ENCODE measurements around the gene FGF1. TPM values are rescaled to one million over a fixed set of nuclear protein-coding genes. Genes with fewer than 3 reads are reported as not detected.

Gene FGF1
- total RNA-seq, 1 donor from 2014 or later = 0.13 TPM

- peak; percentile 38 to 67 for DNase-seq (ENCODE audit: low read depth in 2 of 2)
Measured at GRCh38 chr5:142697356-142698255, 11.7 kb upstream of the FGF1 start.

DNA sequence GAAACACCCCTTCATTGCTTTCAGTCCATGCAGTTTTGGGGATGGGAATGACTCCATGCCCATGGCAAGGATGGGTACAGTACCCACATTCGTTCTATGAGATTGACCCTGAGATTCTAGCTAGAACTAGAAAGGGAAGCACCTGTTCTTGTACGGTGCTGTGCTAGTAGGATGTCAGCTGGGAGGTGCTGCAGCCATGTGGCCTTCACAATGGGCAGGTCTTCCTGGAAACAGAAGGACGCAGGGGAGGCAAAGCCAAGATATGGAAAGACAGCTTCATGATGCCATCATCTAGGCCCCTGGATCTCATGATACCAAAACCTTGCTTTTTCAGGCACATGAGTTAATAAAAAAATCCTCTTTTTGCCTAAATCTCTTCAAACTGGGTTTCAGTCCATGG lies 10.5 kb upstream of the FGF1 start:
- DNase-seq (ENCODE audit: low read depth in 2 of 2) = no peak

- no peak for DNase-seq (ENCODE audit: low read depth in 2 of 2)
Measured at GRCh38 chr5:142694092-142694856, 8.4 kb upstream of the FGF1 start.

DNA sequence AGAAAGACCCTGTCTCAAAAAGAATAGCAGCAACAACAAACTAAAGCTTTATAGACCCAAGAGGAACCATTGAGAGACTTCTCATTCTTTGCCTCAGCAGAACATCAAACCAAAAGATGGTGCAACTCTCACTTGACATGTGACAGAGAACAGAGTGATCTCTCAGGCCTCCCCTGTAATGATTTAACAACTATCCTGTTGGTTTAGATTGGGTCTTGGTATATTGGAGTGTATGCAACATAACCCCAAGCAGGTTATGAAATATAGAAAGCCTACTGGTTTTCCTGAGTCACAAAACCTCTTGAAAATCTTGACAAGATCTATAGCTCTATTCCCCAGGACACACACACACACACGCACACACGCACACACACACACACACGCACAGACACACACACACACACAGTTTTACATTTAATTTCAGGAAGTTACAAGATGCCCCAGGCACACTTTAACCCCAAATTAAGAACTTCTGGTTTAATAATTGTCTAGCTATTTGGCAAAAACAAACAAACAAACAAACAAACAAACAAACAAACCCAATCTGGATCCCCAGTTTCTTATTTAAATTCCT lies 6.5 kb upstream of the FGF1 start:
- DNase-seq (ENCODE audit: low read depth in 2 of 2) = no peak

DNA sequence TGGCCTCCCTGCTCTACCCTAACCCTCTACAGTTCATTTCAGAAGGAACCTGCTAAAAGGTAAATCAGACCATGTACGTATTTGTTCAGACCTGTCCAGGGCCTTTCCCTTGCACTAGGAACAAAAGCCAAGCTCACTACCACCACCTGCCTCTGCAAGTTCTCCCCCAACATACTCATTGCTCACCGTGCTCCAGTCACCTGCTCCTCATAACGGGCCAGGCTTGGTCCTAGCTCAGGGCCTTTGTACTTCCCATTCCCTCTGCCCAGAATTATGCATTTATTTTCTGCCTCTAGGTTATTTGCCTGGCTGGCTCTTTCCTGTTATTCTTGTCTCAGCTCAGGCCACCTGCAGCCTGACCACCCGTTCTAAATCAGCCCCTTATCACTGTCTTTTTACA lies 4.8 kb upstream of the FGF1 start:
- DNase-seq (ENCODE audit: low read depth in 2 of 2) = no peak

DNA sequence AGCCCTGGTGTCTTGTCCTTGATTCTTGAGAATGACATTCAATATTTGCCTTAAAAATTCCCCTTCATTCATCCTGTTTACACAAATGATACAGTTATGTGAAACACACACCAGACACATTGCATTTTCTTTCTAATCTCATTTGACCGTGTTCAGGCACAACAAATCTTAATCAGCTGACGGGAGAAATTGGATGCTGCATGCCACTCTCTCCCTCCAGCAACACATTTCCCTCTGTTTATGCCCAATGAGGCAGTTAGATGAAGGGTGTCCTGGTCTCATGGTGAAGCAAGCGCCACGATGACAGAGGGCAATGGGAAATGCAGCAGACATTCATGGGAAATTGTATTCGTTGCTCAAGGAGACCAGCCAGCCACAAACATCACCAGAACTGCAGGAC lies 3.2 kb upstream of the FGF1 start:
- no peak for DNase-seq (ENCODE audit: low read depth in 2 of 2)

DNA sequence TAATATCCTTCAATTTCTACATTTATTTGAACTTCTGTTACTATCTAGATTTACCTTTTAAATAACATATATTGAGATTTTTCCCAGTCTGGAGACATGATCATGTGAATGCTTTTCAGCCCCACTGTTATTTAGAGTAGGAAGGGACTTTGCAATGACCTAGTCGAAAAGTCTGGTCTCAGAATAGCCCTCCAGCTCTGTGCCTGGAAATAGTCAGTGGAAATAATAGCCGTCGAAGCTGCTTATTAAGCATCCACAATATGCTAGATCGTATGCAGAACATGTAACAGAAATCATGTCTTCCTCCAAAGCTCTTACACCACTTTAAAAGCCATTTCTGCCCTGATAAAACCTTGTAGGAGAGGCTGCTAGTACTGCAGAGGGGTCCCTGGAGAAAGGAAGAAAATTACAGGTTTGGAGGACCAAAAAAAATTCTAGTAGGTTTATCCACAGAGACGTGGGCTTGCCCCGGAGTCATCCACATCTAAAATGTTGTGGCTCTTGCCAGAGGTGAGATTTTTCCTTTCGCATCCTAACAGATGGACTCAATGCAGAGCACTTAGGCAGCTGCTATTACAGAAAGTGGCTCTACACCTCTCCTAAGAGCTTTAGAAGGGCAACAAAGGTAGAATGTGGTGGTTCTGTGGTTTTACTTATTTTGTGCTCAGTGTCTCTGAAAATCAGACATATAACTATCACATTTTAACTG lies 2.5 kb upstream of the FGF1 start:
- no peak for DNase-seq (ENCODE audit: low read depth in 2 of 2)

GRCh38 chr5:142686968-142687367 lies 1.1 kb upstream of the FGF1 start:
- DNase-seq (ENCODE audit: low read depth in 2 of 2) = no peak

GRCh38 chr5:142686210-142686734 lies 382 bp upstream of the FGF1 start:
- no peak for DNase-seq (ENCODE audit: low read depth in 2 of 2)

GRCh38 chr5:142684508-142685041 lies 1.3 kb downstream of the FGF1 start:
- peak in 1 of 2 donors; percentile 36 for DNase-seq (ENCODE audit: low read depth in 2 of 2)

DNA sequence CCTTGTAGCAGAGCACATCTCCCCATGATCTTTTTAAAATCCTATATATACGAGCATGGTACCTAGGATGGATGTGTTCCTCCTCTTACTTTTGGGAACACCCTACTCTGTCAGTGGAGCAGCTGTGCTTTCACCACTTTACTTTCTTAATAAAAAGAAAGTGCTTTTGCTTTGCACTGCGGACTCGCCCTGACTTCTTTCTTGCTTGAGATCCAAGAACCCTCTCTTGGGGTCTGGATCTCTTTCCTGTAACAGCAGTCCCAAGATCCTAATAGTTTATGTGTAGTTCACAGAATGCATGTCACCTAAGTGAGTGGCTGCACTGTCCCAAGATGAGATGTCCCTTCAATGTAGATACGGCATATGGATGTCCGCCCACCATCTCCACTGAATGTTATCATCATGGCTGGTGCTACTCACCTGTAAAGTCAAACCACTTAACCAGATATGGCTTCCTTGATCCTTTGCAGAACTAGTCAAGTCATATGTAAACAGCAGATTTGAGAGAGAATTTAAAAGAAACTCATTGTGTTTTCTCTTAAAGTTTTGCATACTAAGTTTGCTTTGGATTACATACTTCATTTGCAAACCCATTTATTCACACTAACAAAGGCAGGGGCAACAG lies 1.9 kb downstream of the FGF1 start:
- DNase-seq (ENCODE audit: low read depth in 2 of 2) = no peak

GRCh38 chr5:142683116-142683515 lies 2.8 kb downstream of the FGF1 start:
- no peak for DNase-seq (ENCODE audit: low read depth in 2 of 2)

DNA sequence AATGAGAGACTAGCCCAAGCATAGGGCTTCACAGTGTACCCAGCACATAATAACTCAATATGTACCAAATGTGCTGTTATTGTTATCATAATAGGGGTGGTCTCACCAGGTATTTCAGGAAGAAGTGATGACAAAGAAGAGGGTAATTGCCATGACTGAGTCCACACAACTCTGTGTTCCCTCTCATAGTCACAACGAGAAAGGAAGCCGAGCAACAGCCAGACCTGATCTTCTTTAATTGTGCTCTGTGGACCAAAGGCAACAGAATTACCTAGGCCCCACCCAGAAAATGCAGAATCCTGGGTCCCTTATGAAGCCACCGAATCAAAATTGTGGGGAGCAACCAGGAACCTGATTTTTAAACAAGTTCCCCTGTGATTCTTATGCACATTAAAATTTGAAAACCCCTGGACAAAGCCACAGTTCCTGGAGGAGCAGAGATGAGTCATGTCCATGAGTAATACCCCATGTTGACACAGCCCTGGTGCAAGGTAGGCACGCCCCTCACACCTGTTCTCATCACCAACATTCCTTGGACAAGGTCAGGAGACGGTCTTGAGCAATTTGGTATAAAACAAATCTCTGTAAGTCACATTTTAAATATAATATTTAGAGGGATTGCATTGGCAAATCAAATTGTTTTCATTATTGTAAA lies 5.2 kb downstream of the FGF1 start:
- peak in 1 of 2 donors; percentile 36 for DNase-seq (ENCODE audit: low read depth in 2 of 2)

- DNase-seq (ENCODE audit: low read depth in 2 of 2) = no peak
Measured at GRCh38 chr5:142679744-142680143, 6.1 kb downstream of the FGF1 start.

DNA sequence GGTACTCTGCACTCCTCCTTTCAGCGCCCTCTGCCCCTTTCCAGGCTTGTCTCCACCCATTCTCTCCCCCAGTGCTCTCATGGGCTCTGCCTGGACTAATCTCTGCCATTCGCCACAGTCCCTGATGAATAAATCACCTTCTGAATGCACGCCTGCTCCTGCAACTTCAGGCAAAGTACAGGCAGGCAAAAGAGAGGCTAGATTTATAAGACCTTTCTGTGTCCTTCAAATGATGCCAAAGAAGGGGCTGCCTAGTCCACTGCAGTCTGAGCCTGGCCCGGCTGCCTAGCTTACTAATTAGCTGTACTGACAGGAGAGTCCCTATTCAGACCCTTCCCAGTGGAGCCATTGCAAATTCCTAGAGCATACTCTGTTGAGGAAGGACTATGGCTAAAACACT lies 7.4 kb downstream of the FGF1 start:
- DNase-seq (ENCODE audit: low read depth in 2 of 2) = no peak

DNA sequence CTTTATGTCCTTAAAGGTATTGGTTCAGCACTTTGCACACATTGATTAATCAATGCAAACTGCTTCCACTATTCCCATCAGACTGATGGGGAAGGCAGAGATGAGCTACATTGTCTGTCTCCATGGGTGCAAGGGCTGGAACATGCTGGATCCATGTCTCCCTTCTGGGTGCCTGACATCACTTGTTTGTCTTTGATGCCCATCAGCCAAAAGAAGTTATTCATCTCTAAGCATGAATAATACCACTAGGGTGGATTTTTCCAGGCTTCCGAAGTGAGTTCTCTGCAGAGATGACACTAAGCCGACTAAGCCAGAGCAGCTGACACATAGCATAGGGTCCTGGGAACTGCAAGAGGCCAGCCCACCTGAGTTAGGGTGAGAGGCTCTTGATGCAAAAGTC lies 8.7 kb downstream of the FGF1 start:
- no peak for DNase-seq (ENCODE audit: low read depth in 2 of 2)

DNA sequence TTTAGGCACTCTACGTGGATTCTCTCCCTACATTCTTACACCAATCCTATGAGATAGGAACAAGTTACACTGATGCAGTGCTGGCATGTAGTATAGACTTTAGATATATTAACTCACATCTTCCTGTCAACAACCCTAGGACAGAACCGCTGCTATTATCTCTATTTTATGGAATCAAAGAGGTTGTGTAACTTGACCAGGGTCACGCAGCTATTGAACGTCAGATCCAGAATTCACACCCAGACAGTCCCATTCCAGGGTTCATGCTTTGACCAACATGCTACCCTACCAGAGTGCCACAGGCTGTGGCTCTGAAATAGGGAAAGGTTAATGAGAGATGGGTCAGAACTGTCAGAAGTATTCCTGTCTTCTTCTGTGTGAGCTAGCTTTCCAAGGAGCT lies 9.6 kb downstream of the FGF1 start:
- no peak for DNase-seq (ENCODE audit: low read depth in 2 of 2)

DNA sequence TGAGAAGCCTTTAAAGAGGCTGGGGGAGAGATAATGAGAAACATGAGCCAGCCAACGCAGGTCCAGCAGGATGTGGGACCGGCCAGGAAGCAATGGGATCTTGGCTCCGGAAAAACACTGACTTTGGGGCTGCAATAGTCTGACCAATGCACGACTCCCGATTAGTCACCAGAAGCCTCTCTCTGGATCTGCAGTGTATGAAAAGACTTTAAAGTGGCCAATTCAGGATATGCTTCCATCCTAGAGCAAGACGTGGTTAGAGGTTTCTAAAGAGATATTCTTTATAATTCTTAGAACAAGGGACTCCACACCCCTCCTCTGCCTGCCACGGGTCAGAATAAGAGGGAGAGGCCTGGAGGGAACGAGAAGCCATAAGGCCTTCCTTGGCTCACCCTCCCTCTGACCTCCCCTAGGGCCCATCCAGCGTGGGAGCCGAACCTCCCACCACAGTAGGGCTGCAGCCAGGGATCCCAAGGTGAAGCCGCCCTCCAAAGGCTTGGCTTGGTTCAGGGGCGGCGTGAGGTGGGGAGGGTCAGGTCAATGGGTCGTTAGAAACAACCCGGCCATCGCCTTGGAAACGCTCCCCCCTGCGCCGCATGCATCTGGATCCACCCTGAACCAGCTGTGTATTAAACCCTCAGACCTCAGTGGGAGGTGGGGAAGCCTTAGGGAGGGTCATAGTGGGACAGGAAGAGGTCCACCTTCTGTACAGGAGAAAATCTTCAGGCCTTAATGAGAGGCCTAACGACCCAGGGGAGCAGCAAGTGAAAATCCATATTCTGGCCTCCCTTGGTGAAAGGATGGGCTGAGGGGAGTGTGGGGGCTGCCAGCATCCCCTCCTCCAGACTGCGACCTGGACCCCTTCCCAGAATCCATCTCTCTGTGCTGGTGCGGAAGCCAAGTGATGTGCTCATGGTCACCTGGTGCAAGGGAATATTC lies 11.1 kb downstream of the FGF1 start:
- peak; percentile 30 to 76 for DNase-seq (ENCODE audit: low read depth in 2 of 2)

DNA sequence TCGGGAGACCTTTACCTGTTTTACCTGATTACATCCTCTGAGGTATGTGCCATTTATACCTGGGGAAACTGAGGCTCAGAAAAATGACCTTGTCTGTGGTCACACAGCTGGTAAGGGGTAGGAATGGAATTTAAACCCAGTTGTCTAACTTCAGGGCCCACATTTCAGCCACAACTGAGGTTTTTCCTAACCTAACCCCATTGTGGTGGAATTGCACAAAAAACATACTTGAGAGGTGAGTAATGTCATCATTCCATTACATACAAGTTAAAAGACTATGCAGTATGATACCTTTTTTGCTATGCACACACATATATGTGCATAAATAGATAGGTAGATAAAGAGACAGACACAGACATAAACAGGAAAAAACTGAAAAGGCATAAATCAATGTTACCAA lies 14.1 kb downstream of the FGF1 start:
- no peak for DNase-seq (ENCODE audit: low read depth in 2 of 2)
